Ascending aorta (tissue), 2 donors: Measurements from ENCODE around the gene ENTREP1. TPM values are rescaled to one million over a fixed set of nuclear protein-coding genes. Genes with fewer than 3 reads are reported as not detected.

Experiments used
- DNase-seq, 2 donors: peaks; one replicate each; pipeline ENCODE4 v3.0.0-alpha.2; 2019; ENCODE audit warnings: low spot score in 2 of 2
- H3K27ac ChIP-seq, 2 donors: fragments of 200-600 bp; sonication (generic); one replicate each; pipeline ENCODE4 v1.5.1; 2016 to 2017; ENCODE audit warnings: mild to moderate bottlenecking in 1 of 2
- H3K27me3 ChIP-seq: fragments of 200-600 bp; sonication (generic); one replicate; pipeline ENCODE4 v1.5.1; 2017
- H3K36me3 ChIP-seq, 2 donors: fragments of 200-600 bp; sonication (generic); one replicate each; pipeline ENCODE4 v1.5.1; 2016
- H3K4me1 ChIP-seq, 2 donors: fragments of 200-600 bp; sonication (generic); one replicate each; pipeline ENCODE4 v1.5.1; 2016 to 2017; ENCODE audit warnings: mild to moderate bottlenecking in 1 of 2
- H3K4me3 ChIP-seq, 2 donors: fragments of 200-600 bp; sonication (generic); one replicate each; pipeline ENCODE4 v1.5.1; 2016 to 2017; ENCODE audit warnings: mild to moderate bottlenecking in 1 of 2
- H3K9me3 ChIP-seq, 2 donors: fragments of 200-600 bp; sonication (generic); one replicate each; pipeline ENCODE4 v1.5.1; 2016
- intact Hi-C: fragments of 100-400 bp; cut with DNase I; formaldehyde crosslinking; loops from one replicate; pipeline ENCODE4 v1.15.1; 2023
- total RNA-seq: library from RNA; depleted of rRNA; stranded (reverse); fragments of >200 nt; gene quantifications from one replicate; pipeline ENCODE4 v1.1.0, GENCODE V29; 2016
- TF ChIP-seq, protein P1 (sequence below), 3 experiments: fragments of 200-600 bp in 2 of 3; fragments of 450-650 bp in 1 of 3; sonication (generic) in 2 of 3; IDR thresholded peaks; one replicate each; pipeline ENCODE4 v1.5.1; 2016 to 2019; ENCODE audit warnings: antibody characterized with exemption in 3 of 3, mild to moderate bottlenecking in 1 of 3, moderate library complexity in 1 of 3

The ENTREP1 gene
- total RNA-seq, 1 donor from 2014 or later, result 4.2 TPM

DNA sequence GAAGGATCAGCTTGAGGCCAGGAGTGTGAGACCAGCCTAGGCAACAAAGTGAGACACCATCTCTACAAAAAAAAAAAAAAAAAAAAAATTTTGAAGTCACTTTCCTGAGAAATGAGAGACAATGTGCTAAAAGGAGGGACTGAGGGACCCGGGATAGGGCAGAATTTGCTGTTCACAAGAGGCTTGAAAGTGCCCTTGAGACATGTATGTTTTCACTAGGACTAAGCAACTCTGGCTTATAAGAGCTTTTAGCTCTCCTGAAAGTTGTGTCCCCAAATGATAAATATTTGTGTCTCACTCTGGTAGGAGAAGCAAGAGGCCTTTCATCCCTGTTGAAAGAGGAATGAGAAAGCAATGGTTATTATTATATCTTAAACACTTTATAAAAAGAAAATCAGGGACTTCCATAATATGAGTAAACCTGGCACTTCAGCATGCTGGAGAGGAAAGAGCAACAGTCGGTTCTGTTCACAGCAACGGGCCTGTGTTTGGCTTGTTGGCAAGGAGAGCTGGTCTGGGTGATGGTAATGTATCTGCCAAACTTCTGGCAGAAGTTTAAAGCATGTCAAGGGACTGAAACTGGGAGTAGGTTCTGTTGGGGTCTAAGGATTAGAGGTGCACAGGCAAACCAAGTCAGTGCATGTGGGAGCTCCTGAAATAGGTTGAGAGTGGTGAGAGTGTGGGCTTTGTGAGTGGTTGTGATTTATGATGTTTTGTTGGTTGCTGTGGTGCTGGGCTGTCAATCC is 32.2 kb downstream of the ENTREP1 start:
- peaks cover 0 to 13% of the 10 kb centered on the region in 2 donors for H3K4me1 ChIP-seq
- no peak for DNase-seq
- TF ChIP-seq, protein P1, sequence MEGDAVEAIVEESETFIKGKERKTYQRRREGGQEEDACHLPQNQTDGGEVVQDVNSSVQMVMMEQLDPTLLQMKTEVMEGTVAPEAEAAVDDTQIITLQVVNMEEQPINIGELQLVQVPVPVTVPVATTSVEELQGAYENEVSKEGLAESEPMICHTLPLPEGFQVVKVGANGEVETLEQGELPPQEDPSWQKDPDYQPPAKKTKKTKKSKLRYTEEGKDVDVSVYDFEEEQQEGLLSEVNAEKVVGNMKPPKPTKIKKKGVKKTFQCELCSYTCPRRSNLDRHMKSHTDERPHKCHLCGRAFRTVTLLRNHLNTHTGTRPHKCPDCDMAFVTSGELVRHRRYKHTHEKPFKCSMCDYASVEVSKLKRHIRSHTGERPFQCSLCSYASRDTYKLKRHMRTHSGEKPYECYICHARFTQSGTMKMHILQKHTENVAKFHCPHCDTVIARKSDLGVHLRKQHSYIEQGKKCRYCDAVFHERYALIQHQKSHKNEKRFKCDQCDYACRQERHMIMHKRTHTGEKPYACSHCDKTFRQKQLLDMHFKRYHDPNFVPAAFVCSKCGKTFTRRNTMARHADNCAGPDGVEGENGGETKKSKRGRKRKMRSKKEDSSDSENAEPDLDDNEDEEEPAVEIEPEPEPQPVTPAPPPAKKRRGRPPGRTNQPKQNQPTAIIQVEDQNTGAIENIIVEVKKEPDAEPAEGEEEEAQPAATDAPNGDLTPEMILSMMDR (IDR thresholded peaks at IDR 0.05), result no peak
- H3K27me3 ChIP-seq, result no peaks in the 10 kb centered on the region
- peak overlapping the region; percentile 19 to 41 for H3K27ac ChIP-seq
- intact Hi-C loops, result no loop called here
- no peaks in the 10 kb centered on the region for H3K9me3 ChIP-seq
- no peak overlapping the region for H3K4me3 ChIP-seq
- no peaks in the 10 kb centered on the region for H3K36me3 ChIP-seq

- no peak for DNase-seq
- no peaks in the 10 kb centered on the region for H3K27me3 ChIP-seq
These were observed 32.8 kb downstream of the ENTREP1 start for GRCh38 chr9:69357821-69358220.

DNA sequence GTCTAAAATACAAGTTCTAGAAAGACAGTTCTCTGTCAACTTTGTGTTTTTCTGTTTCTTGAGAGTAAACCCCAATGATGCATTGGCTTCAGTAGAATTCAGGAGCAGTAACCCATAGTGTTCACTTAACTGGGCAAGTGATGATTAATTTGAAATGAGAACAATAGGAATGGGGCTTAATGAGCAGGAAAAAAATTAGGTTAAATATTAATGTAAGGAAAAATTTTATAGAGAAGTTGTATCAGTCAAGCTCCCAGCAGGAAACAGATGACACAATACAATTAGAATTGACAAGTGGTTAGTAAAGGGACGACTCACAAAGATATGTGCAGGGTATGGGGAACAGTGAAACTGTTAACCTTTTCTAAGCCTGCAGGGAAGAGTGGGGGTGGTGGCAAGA is 38.2 kb downstream of the ENTREP1 start:
- Histone ChIP-seq H3K27ac (no peak overlapping the region), H3K9me3 (no peaks in the 10 kb centered on the region), H3K4me1 (no peaks in the 10 kb centered on the region), H3K36me3 (no peaks in the 10 kb centered on the region), H3K27me3 (no peaks in the 10 kb centered on the region), H3K4me3 (no peak overlapping the region)
- no peak for DNase-seq
- intact Hi-C loops, result no loop called here
- TF ChIP-seq, protein P1 (IDR thresholded peaks at IDR 0.05), result no peak

More at GRCh38 chr9:69357821-69358220, 32.8 kb downstream of the ENTREP1 start:
- intact Hi-C loops, result no loop called here
- TF ChIP-seq, protein P1 (IDR thresholded peaks at IDR 0.05), result no peak
- Histone ChIP-seq H3K9me3 (no peaks in the 10 kb centered on the region), H3K4me3 (no peak overlapping the region), H3K36me3 (no peaks in the 10 kb centered on the region), H3K4me1 (peaks cover 0 to 13% of the 10 kb centered on the region in 2 donors), H3K27ac (peak overlapping the region in 1 of 2 donors; percentile 41)

DNA sequence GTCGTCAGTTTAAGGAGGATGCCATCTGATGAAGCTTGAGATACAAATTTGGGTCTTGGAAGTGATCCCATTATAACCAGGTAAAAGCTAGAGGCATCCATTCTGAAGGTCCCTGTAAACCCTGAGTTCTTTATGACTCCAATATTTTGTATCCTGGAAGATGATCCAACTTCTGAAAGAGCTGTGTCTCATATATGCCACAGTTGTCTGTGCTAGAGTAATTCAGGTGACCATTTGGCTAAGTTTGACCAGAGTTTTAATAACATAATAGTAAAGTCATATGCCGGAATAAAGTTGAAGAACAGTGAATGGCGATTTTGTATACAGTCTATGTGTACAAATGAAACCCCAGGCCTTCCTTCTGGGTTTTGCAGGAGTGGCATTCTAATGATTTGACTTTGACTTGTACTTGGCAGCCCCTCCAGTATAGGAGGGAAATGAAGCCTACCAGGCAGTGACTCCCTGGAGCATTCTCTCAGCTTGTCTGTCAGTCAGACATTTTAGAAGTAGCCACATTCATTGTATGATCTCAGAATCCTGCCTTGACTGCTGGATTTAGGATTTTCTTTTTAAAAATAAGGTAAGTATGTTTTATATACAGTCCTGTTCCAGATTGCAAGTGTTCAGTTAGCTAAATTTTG is 39.6 kb downstream of the ENTREP1 start:
- no peaks in the 10 kb centered on the region for H3K27me3 ChIP-seq
- intact Hi-C loops, result no loop called here
- no peaks in the 10 kb centered on the region for H3K4me1 ChIP-seq
- H3K4me3 ChIP-seq, result no peak overlapping the region
- H3K9me3 ChIP-seq, result no peaks in the 10 kb centered on the region
- DNase-seq, result no peak
- H3K27ac ChIP-seq, result no peak overlapping the region
- TF ChIP-seq, protein P1 (IDR thresholded peaks at IDR 0.05), result no peak
- no peaks in the 10 kb centered on the region for H3K36me3 ChIP-seq

GRCh38 chr9:69370430-69370829 is 45.4 kb downstream of the ENTREP1 start:
- Histone ChIP-seq H3K27ac (no peak overlapping the region), H3K4me3 (no peak overlapping the region), H3K4me1 (no peaks in the 10 kb centered on the region), H3K36me3 (no peaks in the 10 kb centered on the region), H3K27me3 (no peaks in the 10 kb centered on the region), H3K9me3 (no peaks in the 10 kb centered on the region)
- TF ChIP-seq, protein P1 (IDR thresholded peaks at IDR 0.05), result no peak
- intact Hi-C loops, result no loop called here
- DNase-seq, result no peak
